HG02852 (cell line): ENCODE measurements around the gene PRXL2A.

Source experiments
- ATAC-seq: cut with Tn5 transposase; IDR thresholded peaks from one replicate; pipeline ENCODE4 v1.9.1; 2021; ENCODE audit warnings: mild to moderate bottlenecking, moderate library complexity; ENCODE audit not compliant: unreplicated experiment

The PRXL2A gene

GRCh38 chr10:80443531-80443974 lies 35.2 kb downstream of the PRXL2A start:
- peak; percentile 32 for ATAC-seq

GRCh38 chr10:80444124-80444523 lies 35.8 kb downstream of the PRXL2A start:
- ATAC-seq, result no peak

DNA sequence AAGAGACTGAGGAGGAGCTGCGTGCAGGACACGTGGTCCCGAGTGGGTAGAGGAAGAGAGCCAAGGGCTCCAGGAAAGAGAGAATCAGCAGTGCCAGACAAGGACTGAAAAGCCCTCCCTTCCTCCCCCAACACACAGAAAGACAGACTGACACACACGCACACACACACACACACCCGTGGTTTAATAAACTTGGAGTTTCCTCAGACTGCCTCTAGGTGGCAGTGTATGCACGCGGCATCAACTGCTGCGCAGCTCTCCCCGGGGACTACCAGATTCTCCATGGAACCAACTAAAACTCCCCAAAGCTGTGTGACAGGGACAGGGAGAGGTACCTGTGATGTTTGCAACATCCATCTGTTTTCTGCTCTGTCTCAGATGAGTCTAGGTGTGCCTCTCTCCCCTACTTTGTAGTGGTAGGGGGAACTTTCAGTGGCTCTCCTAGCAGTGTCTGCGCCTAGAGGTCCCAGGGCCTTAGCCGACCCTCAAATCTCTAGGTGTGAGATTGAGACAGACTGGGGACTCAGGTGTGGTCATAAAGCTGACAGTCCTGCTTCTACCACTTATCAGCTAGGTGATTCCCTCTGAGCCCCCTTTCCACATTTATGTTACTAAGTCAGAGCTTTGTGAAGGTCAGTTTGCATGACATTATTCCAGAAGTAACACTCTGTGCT lies 36.4 kb downstream of the PRXL2A start:
- peak; percentile 82 for ATAC-seq

DNA sequence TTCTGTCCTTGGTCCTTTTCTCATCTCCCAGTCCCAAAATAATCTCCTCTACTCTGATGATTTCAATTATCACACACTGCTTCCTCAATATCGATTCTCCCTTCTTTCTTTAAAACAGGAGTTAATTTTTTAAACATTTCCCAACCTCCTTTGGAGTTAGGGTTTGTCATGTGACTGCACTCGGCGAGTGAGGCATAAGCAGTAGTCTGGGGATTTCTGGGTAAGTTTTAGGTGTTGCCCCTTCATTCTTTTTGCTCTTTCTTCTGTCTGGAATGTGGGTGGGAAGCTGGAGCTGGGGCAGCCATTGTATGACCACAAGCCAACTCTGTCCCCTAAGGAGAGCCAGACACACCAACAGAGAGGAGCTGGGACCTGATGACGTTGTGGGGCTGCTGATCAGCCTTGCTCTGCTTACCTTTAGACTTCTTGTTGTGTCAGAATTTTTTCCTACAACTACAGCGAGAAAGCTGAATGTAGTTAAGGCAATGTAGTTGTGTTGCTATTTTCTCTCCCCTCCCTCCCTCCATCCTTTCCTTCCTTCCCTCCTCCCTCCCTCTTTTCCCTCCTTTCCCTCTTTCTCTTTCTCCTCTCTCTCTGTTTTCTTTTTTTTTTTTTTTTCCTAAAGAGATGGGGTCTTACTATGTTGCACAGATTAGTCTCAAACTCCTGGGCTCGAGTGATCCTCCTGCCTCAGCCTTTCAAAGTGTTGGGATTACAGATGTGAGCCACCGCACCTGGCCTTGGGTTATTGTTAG lies 39.3 kb downstream of the PRXL2A start:
- ATAC-seq, result no peak

- no peak for ATAC-seq
These were observed 40.0 kb downstream of the PRXL2A start for GRCh38 chr10:80448209-80448942.

GRCh38 chr10:80449520-80449919 lies 41.2 kb downstream of the PRXL2A start:
- ATAC-seq, result no peak

DNA sequence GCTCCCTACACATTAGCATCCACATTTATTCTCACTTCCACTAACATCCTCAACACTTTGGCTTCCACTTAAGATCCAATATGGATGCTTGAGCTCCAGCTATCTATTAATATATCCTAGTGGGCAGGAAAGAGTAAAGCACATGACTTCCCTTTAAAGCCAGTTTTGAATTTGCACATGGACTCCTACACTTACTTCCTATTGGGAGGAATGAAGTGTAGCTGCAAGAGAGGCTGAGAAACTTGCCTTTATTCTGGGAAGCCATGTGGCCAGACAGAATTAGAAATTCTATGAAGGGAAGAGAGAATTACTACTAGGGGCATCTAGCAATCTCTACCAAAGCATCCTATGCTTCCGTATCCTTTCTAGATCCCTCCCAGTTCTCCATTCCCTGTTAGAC lies 42.8 kb downstream of the PRXL2A start:
- ATAC-seq, result no peak

- no peak for ATAC-seq
These were observed 43.7 kb downstream of the PRXL2A start for GRCh38 chr10:80452069-80452468.

GRCh38 chr10:80452640-80453039 lies 44.3 kb downstream of the PRXL2A start:
- no peak for ATAC-seq

DNA sequence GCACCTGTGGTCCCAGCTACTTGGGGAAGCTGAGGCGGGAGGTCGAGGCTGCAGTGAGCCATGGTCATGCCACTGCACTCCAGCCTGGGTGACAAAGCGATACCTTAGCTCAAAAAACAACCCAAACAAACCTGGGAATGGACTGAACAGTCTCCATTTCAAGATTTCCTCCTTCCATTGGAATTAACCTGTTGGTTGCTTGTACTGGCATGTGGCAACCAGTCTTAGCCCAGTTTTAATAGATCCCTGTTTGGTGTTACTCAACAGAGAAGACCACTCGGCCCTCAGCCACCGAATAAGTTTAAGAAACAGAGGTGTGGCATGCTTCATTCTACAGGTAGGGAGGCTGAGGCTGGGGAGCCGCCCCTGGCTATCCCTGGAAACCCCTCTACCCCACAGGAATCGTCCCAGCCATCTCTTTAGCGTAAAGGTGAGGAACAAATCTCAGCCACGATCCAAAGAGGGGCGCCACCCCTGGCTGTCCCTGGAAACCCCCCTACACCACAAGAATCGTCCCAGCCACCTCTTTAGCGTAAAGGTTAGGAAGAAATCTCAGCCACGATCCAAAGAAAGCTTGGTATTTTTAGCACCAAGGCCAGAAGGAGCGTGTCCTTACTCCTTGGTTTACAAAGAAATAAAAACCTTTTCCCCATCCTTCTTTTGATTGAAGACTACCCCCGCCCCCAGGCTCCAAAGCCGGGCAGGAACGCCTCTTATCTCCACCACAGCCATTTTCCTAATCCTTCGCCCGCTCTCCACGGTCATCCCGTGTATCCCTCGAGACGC lies 44.9 kb downstream of the PRXL2A start:
- no peak for ATAC-seq

DNA sequence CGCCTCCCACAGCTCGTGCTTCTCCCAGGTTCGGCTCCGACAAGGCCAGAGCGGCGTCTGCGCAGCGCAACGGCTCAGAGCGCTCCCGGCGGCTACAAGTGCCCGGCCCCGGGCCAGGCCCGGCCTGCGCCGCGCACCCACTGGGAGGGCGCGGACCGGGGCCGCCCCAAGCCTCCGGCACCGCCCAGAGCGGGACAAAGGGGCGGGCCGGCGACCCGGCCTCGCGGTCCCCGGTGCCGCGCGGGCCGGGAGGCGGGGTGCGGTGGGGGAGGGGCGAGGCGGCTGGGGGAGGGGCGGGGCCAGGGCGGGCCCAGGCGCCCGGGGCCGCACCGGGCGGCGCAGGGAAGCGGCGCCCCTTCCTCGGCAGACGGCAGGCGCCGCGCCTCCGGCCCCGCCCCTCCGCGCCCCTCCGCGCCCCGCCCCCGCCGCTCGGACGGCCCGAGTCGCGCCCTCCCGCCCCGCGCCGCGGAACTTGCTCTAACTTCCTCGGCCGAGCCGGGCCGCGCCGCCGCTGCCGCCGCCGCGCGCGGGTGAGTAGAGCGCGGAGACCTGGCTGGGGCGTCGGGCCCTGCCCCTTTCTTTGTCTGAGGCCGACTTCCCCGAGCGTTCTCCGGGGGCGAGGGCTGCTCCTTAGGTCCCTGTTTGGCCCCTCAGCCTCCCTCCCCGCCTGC lies 45.6 kb downstream of the PRXL2A start, which contains the start of gene TSPAN14:
Gene TSPAN14 (plus strand): TSS at position 469 of the 671 bp plus-strand sequence. CDS start 34,924 bp downstream, outside the sequence.
- peak; percentile 61 for ATAC-seq

- ATAC-seq, result peak; percentile 29
These were observed 46.4 kb downstream of the PRXL2A start for GRCh38 chr10:80454513-80455460.

GRCh38 chr10:80455461-80456349 lies 47.4 kb downstream of the PRXL2A start:
- ATAC-seq, result no peak

DNA sequence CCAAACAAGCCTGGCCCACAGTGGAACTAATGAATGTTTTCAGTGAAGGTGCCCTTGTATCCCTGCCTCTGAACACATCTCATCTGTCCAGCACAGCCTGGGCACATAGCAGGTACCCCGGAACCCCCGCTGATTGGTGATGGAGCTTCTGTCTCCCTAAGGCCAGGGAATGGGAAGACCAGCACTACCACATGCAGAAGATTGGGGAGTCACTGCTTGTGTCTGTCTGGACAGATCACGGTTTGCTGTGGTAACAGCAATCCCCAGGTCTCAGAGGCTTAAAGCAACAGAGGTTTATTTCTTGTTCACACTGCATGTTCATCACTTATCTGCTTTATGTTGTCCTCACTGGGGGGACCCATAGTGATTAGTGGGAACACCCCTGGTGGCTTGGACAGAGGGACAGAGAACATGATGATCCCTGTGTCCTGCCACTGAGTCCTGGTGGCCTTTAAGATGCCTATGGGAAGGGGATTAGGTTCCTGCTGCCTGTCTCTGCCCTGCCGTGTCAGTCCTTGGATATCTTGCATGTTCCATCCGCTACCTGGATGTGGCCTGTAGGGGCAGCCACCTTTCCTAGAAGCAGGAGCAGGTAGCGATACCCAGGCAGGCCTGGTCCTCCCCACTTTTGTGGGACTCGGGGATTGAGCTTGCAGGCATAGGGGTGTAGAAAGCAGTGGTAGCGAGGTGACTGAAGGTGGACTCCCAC lies 49.4 kb downstream of the PRXL2A start:
- no peak for ATAC-seq

- ATAC-seq, result no peak
These were observed 49.9 kb downstream of the PRXL2A start for GRCh38 chr10:80458263-80458625.

DNA sequence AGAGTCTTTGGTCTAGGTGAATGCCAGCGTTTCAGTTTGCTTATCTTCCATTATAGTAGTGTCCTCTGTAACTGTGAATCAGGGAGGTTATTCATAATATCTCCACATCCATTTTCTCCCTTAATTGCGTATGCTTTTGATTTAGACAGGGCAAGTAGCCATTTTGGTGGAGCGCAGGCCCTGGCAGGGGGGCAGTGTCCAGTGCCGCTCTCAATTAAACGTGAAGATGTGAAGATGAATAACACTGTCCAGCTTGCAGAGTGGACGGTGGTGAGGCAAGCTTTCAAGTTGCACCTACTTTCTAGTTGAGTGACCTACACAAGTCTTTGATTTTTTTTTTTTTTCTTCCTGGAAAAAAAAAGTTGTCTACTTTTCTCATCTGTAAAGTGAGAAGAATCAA lies 50.3 kb downstream of the PRXL2A start:
- ATAC-seq, result no peak

DNA sequence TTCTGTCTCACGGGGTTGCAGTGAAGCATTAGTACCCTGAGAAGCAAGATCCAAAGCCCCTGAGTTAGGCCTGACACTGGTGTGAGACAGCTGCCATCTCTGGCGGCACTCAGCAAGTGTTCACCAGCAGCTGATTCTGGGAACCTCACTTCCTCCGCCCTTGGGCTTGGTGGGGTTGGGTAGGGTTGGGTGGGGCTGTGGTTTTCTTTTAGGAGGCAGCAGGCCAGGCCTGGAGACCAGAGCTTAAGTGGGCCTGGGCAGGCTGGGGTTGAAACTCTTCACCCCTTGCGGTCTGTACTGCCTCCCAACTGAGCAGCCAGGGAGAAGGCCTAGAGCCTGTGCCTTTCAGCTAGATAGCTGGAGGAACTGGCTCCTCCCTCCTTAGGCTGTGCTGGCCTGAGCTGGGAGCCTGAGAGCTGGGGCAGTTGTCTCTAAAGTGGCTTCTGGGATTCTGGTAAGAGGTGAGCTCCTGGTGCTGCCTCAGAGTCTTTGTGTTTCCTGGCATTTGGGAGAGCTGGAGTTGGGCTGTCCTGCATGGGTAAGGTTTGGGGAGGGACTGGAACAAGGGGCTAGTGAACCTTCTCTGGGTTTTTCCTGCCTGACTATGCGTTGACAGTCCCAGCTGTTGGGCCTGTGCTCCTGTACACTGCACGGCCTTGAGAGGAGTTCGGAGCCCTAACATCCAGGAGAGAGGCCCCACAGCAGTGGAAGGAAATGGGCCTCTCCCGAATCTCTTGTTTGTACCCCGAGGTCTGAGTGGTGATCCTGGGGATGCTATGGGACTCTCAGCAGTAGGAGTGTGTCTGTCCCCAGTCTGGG lies 50.9 kb downstream of the PRXL2A start:
- peak; percentile 32 for ATAC-seq
